Ascending aorta (tissue), 2 donors: ENCODE data around the gene IMP4. TPM values are rescaled to one million over a fixed set of nuclear protein-coding genes. Genes with fewer than 3 reads are reported as not detected.

Source experiments
- DNase-seq, 2 donors: peaks; one replicate each; pipeline ENCODE4 v3.0.0-alpha.2; 2019; ENCODE audit warnings: low spot score in 2 of 2
- H3K27ac ChIP-seq, 2 donors: fragments of 200-600 bp; sonication (generic); one replicate each; pipeline ENCODE4 v1.5.1; 2016 to 2017; ENCODE audit warnings: mild to moderate bottlenecking in 1 of 2
- H3K27me3 ChIP-seq: fragments of 200-600 bp; sonication (generic); one replicate; pipeline ENCODE4 v1.5.1; 2017
- H3K36me3 ChIP-seq, 2 donors: fragments of 200-600 bp; sonication (generic); one replicate each; pipeline ENCODE4 v1.5.1; 2016
- H3K4me1 ChIP-seq, 2 donors: fragments of 200-600 bp; sonication (generic); one replicate each; pipeline ENCODE4 v1.5.1; 2016 to 2017; ENCODE audit warnings: mild to moderate bottlenecking in 1 of 2
- H3K4me3 ChIP-seq, 2 donors: fragments of 200-600 bp; sonication (generic); one replicate each; pipeline ENCODE4 v1.5.1; 2016 to 2017; ENCODE audit warnings: mild to moderate bottlenecking in 1 of 2
- H3K9me3 ChIP-seq, 2 donors: fragments of 200-600 bp; sonication (generic); one replicate each; pipeline ENCODE4 v1.5.1; 2016
- intact Hi-C: fragments of 100-400 bp; cut with DNase I; formaldehyde crosslinking; loops from one replicate; pipeline ENCODE4 v1.15.1; 2023
- total RNA-seq: library from RNA; depleted of rRNA; stranded (reverse); fragments of >200 nt; gene quantifications from one replicate; pipeline ENCODE4 v1.1.0, GENCODE V29; 2016
- TF ChIP-seq, protein P1 (sequence below), 3 experiments: fragments of 200-600 bp in 2 of 3; fragments of 450-650 bp in 1 of 3; sonication (generic) in 2 of 3; IDR thresholded peaks; one replicate each; pipeline ENCODE4 v1.5.1; 2016 to 2019; ENCODE audit warnings: antibody characterized with exemption in 3 of 3, mild to moderate bottlenecking in 1 of 3, moderate library complexity in 1 of 3

Gene IMP4
- total RNA-seq, 1 donor from 2014 or later: 97.9 TPM

DNA sequence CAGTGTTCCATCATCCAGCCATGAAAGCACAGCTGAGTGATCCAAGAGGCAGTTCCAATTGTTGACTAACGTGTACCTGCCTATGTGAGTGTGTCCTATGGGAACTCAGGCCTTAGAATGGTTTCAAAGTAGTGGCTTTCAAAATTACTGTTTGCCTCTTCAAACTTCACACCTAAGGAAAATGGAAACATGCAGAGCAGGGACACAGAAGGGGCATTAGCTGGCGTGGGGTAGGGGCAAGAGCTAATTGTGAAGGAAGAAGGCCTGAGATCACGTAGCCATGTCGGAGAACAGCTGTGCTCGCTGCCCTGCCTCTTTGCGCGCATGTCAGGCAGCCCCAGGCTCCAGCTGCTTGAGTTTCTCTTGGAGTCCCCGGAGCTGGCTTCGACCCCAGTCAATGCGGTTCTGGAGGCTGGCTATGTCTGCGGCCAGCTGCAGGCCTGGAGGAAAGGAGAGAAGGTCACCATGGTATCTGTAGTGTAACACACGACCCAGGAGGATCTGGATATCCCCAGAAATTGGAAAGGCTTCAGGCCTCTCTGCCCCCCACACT, 3.8 kb upstream of the IMP4 start:
- no peaks in the 10 kb centered on the region for H3K9me3 ChIP-seq
- TF ChIP-seq, protein P1, sequence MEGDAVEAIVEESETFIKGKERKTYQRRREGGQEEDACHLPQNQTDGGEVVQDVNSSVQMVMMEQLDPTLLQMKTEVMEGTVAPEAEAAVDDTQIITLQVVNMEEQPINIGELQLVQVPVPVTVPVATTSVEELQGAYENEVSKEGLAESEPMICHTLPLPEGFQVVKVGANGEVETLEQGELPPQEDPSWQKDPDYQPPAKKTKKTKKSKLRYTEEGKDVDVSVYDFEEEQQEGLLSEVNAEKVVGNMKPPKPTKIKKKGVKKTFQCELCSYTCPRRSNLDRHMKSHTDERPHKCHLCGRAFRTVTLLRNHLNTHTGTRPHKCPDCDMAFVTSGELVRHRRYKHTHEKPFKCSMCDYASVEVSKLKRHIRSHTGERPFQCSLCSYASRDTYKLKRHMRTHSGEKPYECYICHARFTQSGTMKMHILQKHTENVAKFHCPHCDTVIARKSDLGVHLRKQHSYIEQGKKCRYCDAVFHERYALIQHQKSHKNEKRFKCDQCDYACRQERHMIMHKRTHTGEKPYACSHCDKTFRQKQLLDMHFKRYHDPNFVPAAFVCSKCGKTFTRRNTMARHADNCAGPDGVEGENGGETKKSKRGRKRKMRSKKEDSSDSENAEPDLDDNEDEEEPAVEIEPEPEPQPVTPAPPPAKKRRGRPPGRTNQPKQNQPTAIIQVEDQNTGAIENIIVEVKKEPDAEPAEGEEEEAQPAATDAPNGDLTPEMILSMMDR (IDR thresholded peaks at IDR 0.05): no peak
- H3K36me3 ChIP-seq: peaks cover 7 to 15% of the 10 kb centered on the region in 2 donors
- intact Hi-C loops: no loop called here
- peaks cover 3 to 10% of the 10 kb centered on the region in 2 donors for H3K4me1 ChIP-seq
- H3K4me3 ChIP-seq: no peak overlapping the region
- H3K27me3 ChIP-seq: no peaks in the 10 kb centered on the region
- no peak overlapping the region for H3K27ac ChIP-seq
- peak in 1 of 2 donors; percentile 59 for DNase-seq

DNA sequence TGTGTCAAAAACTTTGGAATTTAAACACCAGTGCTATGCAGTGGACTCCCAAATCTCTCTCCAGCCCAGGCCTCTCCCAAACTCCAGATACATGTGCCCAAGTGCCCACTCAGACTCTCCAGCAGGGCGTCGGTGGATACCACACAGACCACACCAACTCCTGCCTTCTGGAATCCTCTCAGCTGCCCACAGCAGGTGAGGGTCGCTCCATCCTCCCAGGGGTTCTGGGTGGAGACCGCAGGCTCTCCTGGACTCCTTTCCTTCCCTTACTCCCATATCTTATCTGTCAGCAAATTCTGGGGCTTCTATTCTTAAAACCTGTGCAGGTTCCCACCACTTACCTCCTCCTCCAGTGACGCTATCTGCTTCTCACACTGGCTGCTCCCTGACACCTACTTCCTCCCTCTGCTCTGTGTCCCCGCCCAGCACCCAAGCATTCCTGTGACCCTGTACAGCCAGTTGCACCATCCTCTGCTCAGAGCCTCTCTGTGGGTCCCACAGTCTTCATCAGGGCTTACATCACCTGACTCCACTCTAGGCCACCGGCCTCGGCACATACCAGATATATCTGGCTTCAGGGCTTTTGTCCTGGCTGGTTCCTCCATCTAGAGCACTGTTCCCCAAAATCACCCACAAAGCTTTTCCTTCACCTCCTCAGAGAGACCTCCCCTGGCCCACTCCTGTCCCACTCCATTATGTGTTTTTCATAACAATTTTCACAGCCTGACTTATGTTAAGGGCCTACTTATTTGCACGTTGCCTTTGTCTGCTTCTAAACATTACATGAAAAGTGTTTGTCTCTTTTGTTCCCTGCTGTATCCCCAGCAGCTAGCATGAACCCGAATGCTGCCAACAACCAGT, 2.6 kb upstream of the IMP4 start:
- intact Hi-C loops: loop anchor here (5.0 kb wide), 5 partner anchors 387 to 1152 kb away; partner anchors contain the start of genes FAM168B, GPR148, MZT2A and PLEKHB2
- no peak overlapping the region for H3K27ac ChIP-seq

DNA sequence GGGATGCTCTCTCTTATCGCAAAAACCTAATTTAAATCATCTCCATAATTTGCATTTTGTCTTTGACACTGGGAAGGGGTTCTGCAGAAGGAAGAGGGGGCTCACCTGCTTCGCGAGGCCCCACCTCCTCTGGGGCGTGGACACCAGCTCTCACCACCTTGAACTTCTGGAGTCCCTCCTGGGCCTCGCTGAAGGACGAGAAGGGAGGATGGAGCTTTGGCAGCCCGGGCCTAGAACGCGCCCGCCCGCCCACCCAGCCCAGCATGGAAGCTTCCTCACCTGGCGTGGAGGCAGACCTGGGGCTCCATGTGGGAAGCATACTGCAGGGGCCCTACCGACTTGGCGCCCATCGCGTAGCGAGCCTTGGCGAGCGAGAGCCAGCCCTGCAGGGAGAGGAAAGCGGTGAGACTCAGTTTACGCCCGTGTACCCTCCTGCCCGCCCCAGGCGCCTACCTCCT, 1.1 kb upstream of the IMP4 start:
- TF ChIP-seq, protein P1 (IDR thresholded peaks at IDR 0.05): no peak
- Histone ChIP-seq H3K36me3 (peaks cover 29 to 38% of the 10 kb centered on the region in 2 donors), H3K4me1 (peaks cover 3 to 16% of the 10 kb centered on the region in 2 donors), H3K9me3 (no peaks in the 10 kb centered on the region), H3K27ac (peak overlapping the region; percentile 90 to 97), H3K4me3 (peak overlapping the region; percentile 82 to 92), H3K27me3 (no peaks in the 10 kb centered on the region)
- intact Hi-C loops: loop anchor here (1.0 to 5.0 kb wide), 8 partner anchors 15 to 1151 kb away; partner anchors contain the start of genes FAM168B, GPR148, MZT2A and PLEKHB2
- DNase-seq: no peak

More for the DNA sequence above, 2.6 kb upstream of the IMP4 start:
- H3K36me3 ChIP-seq: peaks cover 14 to 23% of the 10 kb centered on the region in 2 donors
- no peaks in the 10 kb centered on the region for H3K27me3 ChIP-seq
- no peak overlapping the region for H3K4me3 ChIP-seq
- H3K9me3 ChIP-seq: no peaks in the 10 kb centered on the region
- peaks cover 3 to 16% of the 10 kb centered on the region in 2 donors for H3K4me1 ChIP-seq
- DNase-seq: peak in 1 of 2 donors; percentile 60
- TF ChIP-seq, protein P1 (IDR thresholded peaks at IDR 0.05): no peak

DNA sequence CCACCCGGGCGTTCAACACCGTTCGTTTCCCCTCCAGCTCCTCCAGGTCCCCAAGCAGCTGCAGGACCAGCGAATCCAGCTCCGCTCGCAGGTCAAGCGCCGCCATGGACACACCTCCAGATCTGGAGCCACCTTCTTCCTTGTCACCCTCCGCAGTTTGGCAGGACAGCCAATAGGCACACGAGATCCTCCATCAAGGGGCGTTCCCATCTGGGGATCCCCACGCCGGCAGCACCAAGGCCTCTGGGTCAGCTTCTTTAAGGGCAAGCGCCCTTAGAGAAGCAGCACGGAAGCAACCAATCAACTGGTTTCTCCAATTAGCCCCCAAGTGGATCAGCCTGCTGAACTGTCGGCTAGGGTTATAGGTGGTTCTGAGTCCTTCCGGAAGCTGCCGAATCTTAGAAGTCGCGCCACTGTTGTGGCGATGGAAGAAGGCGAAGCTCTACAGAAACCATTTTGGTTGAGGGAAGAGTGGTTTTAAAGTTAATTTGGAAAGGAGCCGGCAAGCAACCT, 621 bp upstream of the IMP4 start:
- Histone ChIP-seq H3K36me3 (peaks cover 33 to 43% of the 10 kb centered on the region in 2 donors), H3K4me1 (peaks cover 3 to 16% of the 10 kb centered on the region in 2 donors), H3K9me3 (no peaks in the 10 kb centered on the region), H3K27ac (peak overlapping the region; percentile 90 to 97), H3K27me3 (no peaks in the 10 kb centered on the region), H3K4me3 (peak overlapping the region; percentile 82 to 92)
- TF ChIP-seq, protein P1 (IDR thresholded peaks at IDR 0.05): no peak
- intact Hi-C loops: loop anchor here (1.0 to 5.0 kb wide), 8 partner anchors 14 to 1150 kb away; partner anchors contain the start of genes FAM168B, GPR148, MZT2A and PLEKHB2
- DNase-seq: peak; percentile 81 to 92

DNA sequence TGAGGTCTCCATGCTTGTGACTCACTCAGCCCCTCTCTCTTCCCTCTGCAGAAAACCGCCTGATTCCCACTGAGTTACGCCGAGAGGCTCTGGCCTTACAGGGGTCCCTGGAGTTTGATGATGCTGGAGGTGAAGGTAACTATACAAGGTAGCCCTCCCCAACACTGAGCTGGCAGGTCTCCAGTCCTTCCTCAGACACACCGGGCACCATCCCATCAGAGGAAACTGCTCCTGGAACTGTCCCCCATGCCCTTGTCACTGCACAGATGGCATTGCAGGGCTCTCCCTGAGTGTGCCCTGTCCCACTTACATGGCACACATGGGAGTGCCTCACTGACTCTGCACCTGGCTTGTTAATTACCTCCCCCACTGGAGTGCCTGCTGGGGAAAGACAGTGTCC, 1.9 kb downstream of the IMP4 start:
- peaks cover 31 to 48% of the 10 kb centered on the region in 2 donors for H3K36me3 ChIP-seq
- intact Hi-C loops: loop anchor here (5.0 kb wide), 5 partner anchors 383 to 1148 kb away; partner anchors contain the start of genes FAM168B, GPR148, MZT2A and PLEKHB2
- DNase-seq: no peak
- TF ChIP-seq, protein P1 (IDR thresholded peaks at IDR 0.05): no peak
- no peaks in the 10 kb centered on the region for H3K27me3 ChIP-seq
- peaks cover 3 to 16% of the 10 kb centered on the region in 2 donors for H3K4me1 ChIP-seq
- no peak overlapping the region for H3K4me3 ChIP-seq
- H3K9me3 ChIP-seq: no peaks in the 10 kb centered on the region
- no peak overlapping the region for H3K27ac ChIP-seq
